ENCODE measurements around the gene RHOB.
"Not testable (repeated sequence)": the region's sequence is repeated elsewhere in the genome, so short reads cannot be mapped to it uniquely, and the experiment has no call there.

RHOB gene

DNA sequence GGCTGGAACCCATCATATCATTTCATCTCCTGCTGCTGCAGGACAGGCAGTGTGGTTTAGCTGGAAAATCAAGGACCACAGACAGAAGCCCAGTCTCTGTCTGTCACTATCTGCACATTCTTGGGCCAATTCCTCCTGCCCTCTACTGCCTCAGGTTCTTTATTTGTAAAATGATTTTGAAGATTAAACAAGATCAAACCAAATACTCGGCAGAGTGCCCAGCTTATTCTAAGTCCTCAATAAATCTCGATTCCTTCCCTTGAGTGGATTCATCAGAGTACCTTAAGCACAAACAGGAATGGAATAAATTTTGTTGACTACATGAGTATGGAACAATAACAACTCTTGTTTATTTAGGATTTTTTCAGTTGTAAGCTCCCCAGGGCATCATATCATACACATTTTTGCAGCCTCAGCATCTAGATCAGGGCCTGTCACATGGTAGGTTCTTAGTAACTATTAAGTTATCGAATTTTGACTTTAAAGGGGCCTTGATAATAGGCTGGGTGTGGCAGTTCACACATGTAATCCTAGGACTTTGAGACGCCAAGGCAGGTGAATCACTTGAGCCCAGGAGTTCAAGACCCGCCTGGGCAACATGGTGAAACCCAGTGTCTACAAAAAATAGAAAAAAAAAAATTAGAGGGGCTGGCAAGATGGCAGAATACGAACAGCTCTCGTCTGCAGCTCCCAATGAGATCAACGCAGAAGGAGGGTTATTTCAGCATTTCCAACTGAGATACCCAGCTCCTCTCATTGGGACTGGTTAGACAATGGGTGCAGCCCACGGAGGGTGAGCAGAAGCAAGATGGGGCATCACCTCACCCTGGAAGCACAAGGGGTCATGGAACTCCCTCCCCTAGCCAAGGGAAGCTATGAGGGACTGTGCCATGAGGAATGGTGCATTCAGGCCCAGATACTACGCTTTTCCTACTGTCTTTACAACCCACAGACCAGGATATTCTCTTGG lies 11.1 kb downstream of the RHOB start:
- TF ChIP-seq, protein P1, sequence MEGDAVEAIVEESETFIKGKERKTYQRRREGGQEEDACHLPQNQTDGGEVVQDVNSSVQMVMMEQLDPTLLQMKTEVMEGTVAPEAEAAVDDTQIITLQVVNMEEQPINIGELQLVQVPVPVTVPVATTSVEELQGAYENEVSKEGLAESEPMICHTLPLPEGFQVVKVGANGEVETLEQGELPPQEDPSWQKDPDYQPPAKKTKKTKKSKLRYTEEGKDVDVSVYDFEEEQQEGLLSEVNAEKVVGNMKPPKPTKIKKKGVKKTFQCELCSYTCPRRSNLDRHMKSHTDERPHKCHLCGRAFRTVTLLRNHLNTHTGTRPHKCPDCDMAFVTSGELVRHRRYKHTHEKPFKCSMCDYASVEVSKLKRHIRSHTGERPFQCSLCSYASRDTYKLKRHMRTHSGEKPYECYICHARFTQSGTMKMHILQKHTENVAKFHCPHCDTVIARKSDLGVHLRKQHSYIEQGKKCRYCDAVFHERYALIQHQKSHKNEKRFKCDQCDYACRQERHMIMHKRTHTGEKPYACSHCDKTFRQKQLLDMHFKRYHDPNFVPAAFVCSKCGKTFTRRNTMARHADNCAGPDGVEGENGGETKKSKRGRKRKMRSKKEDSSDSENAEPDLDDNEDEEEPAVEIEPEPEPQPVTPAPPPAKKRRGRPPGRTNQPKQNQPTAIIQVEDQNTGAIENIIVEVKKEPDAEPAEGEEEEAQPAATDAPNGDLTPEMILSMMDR (IDR thresholded peaks at IDR 0.05; ENCODE audit: insufficient read depth, low read depth, low read length, missing control alignments), result no peak

DNA sequence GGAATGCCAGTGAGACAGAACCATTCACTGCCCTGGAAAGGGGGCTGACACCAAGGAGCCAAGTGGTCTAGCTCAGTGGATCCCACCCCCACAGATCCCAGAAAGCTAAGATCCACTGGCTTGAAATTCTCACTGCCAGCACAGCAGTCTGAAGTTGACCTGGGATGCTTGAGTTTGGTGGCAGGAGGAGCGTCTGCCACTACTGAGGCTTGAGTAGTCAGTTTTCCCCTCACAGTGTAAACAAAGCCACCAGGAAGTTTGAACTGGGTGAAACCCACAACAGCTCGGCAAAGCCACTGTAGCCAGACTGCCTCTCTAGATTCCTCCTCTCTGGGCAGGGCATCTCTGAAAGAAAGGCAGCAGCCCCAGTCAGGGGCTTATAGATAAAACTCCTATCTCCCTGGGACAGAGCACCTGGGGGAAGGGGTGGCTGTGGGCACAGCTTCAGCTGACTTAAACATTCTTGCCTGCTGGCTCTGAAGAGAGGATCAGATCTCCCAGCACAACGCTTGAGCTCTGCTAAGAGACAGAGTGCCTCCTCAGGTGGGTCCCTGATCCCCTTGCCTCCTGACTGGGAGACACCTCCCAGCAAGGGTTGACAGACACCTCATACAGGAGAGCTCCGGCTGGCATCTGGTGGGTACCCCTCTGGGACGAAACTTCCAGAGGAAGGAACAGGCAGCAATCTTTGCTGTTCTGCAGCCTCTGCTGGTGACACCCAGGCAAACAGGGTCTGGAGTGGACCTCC lies 12.0 kb downstream of the RHOB start:
- DNase-seq (ENCODE audit: low read depth); H3K4me3 ChIP-seq (ENCODE audit: low read depth, low read length): not testable (repeated sequence)

More for the DNA sequence above, 11.1 kb downstream of the RHOB start:
- H3K4me3 ChIP-seq (ENCODE audit: low read depth, low read length), result no peak overlapping the region
- DNase-seq (ENCODE audit: low read depth), result no peak

DNA sequence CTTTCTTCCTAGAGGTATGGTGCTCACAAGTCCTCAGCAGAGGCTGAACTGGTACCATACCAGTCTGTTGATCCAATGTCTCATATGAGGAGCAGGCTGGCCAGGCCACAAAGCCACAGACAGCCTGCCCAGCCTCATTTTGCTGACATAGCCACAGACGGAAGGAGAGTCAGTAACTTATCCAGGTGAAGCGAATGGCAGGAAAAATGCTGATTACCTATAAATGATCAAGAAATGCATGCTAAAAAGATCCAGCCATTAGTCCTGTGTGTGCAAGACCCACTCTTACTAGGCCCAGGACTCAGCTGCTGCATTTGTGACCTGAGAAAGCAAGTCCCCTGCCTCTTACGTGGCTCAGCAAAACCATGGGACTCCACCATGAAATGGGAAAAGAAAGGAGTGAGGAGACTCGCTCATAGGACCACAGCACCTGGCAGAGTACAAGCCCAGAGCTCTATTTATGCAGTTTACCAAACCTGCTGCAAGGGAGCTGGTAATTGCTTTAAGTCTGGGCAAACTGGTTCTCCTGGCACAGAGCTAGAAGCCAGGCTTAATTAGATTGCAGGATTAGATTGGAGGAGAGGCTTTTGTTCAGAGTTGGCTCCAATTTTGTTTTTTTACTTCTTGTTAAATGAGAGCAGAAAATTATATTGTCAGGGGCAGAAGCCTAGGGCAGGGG lies 19.0 kb downstream of the RHOB start:
- no peak for DNase-seq (ENCODE audit: low read depth)
- no peak overlapping the region for H3K4me3 ChIP-seq (ENCODE audit: low read depth, low read length)
- TF ChIP-seq, protein P1 (IDR thresholded peaks at IDR 0.05; ENCODE audit: insufficient read depth, low read depth, low read length, missing control alignments), result no peak

DNA sequence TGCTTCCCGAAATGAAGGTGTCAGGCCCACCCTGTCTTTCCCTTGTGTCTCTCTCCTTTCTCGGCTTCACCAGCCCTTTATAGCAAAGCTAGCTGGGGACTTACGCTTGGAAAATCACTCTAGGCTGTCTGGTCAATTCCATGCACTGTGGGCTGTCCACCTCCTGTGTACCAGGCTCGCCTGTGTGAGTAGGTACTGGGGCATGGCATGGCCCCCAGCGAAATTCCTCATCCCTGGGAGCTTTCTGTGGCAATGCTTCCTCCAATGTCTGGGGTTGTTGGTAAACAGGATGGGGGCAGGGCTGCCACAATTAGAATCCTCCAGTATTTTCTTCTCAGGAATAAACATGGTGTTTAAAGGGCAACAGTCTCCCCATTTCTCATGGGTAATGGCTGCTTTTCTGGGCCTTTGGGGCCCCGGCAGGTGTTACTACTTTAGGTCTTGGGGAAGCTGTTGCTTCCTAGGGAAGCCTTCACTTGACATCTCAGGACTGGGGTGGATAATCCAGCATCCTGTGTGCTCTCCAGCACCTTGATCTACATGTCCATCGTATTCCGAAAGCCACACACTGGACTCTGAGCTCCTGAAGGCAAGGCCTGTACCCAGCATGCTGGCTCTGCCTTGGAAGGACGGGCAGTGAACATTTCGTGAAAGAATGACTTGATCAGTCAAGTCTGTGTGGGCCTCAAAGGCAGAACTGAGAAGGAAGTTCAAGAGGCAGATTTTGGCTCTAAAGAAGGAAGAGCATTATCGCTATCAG lies 21.1 kb downstream of the RHOB start:
- TF ChIP-seq, protein P1 (IDR thresholded peaks at IDR 0.05; ENCODE audit: insufficient read depth, low read depth, low read length, missing control alignments), result no peak
- no peak overlapping the region for H3K4me3 ChIP-seq (ENCODE audit: low read depth, low read length)
- DNase-seq (ENCODE audit: low read depth), result no peak

DNA sequence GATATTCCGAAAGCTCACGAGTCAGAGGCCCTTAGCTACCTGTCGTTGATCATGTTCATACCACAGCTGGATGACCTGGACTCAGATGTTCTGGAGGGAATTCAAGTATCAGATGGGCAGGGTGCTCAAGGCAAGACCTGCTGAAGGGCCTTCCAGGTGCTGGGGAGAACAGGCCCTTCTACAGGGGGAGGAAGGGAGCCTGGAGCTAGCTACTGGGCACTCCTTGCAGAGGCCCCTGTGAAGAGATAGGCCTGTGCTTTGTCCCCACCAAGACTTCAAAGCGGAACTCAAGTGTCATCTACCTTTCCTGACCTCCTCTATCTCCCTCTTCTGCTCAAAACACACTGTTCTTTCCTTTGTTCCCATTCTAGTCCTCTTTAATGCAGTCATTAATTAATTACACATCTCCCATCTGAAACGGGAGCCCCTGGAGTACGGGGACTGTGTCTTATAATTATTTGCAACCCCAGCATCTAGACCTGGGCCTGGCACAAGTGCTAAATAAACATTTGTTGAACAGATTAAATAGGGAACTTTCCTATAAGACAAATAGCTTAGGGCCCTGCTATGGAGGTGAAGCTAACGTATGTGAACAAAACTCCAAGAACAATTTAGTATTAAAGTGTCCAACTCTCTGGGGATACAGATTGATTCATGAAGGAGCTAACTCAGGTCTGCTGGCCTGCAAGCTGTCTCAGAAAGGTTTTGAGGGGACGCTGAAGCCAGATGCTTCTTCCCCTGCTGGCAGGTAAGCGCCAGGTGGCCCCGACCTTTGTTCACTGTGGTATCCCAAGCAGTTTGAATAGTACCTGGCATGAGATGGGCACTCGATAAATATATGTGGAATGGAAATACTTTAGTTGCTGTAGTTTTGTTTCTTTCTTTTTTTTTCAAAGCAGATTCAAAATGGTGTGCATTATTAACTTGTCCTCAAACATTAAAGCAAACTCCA lies 22.0 kb downstream of the RHOB start:
- no peak for DNase-seq (ENCODE audit: low read depth)
- TF ChIP-seq, protein P1 (IDR thresholded peaks at IDR 0.05; ENCODE audit: insufficient read depth, low read depth, low read length, missing control alignments), result no peak

DNA sequence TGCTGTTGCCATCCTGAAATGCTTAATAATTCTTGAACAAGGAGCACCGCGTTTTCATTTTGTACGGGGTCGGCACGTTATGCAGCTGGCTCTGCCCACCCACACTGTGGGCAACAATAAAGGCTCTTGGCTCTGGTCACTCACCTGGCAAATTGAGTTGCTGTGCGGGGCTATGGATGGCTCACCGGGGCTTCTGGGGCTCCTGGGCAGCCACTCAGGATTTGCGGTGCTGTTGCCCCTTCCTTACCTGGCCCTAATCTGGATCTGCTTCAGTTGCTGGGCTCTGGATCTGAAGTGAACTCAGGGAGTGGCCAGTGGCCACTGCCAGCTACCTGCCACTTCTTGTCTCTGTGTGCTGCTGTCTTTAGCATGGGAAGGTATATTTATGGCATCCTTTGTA lies 22.7 kb downstream of the RHOB start:
- DNase-seq (ENCODE audit: low read depth), result no peak
- TF ChIP-seq, protein P1 (IDR thresholded peaks at IDR 0.05; ENCODE audit: insufficient read depth, low read depth, low read length, missing control alignments), result no peak
- no peak overlapping the region for H3K4me3 ChIP-seq (ENCODE audit: low read depth, low read length)

More for the DNA sequence above, 22.0 kb downstream of the RHOB start:
- H3K4me3 ChIP-seq (ENCODE audit: low read depth, low read length), result no peak overlapping the region

Data from GM12865 (cell line).